Fibroblast of pulmonary artery (primary cell): ENCODE results near the gene RPS16.

Experiments used
- DNase-seq: peaks from one replicate; pipeline ENCODE4 v3.0.0-alpha.2; 2010; ENCODE audit warnings: low read depth
- H3K4me3 ChIP-seq: replicated peaks from 2 replicates; pipeline ENCODE4 v1.5.1; 2011; ENCODE audit warnings: low read depth, mild to moderate bottlenecking, control low read depth, low read length, moderate library complexity
- CTCF ChIP-seq: IDR thresholded peaks from 2 replicates; pipeline ENCODE4 v1.5.1; 2011; ENCODE audit warnings: mild to moderate bottlenecking, control low read depth, low read length, inconsistent platforms; ENCODE audit errors: missing control alignments

RPS16 gene

DNA sequence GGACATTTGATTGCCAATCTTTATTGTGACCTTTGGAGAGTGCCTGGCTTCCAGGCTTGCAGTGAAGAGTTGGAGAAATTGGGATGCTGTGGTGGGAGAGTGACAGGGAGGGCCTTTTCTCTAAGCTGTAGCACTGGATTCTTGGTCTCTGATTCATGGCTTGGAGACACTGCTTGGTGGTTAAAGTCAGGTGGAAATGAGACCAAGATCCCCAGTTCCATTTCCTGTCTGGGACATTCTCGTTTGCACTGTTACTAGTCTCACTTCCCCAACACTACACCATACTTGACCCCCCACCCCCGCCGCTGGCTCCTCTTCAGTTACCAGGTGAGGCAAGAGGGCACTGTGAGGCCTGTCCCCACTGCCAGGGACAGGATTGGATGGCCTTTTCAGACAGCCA lies 12.5 kb upstream of the RPS16 start:
- no peak for DNase-seq
- H3K4me3 ChIP-seq, result no peak overlapping the region
- no peak for TF ChIP-seq CTCF

- no peak for TF ChIP-seq CTCF
- DNase-seq, result no peak
- H3K4me3 ChIP-seq, result peak overlapping the region; percentile 100
These were observed 10.8 kb upstream of the RPS16 start for GRCh38 chr19:39446365-39447084.

GRCh38 chr19:39445196-39446111 lies 9.7 kb upstream of the RPS16 start, which contains the start of gene SUPT5H:
SUPT5H (plus strand) TSS chr19:39445582; CDS start chr19:39445891, 309 bp downstream.
- peak; percentile 99 for DNase-seq
- peak within 1 kb of the TSS; percentile 100 for H3K4me3 ChIP-seq
- no peak for TF ChIP-seq CTCF

- DNase-seq, result no peak
- no peak for TF ChIP-seq CTCF
- H3K4me3 ChIP-seq, result peak overlapping the region; percentile 100
These were observed 8.9 kb upstream of the RPS16 start for GRCh38 chr19:39444598-39445195.

- TF ChIP-seq CTCF, result no peak
- DNase-seq, result peak; percentile 42
- H3K4me3 ChIP-seq, result no peak overlapping the region
These were observed 2.7 kb upstream of the RPS16 start for GRCh38 chr19:39438270-39438934.

DNA sequence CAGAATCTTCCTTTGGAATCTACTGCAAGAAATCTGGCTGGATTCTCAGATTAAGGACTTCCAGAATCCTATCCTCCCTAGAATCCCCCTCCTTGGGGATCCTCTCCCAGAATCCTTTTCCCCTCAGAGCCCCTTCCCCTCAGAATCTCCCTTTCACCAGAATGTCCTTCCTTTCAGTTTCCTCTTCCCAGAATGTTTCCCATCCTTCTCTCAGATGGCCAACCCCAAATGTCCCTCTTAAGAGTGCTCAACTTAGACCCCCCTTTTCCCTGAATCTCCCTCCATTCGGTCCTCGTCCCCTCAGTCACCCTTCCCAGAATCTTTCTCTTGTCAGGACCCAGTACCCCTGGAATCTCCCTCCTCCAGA lies 584 bp upstream of the RPS16 start:
- no peak for DNase-seq
- TF ChIP-seq CTCF, result no peak
- H3K4me3 ChIP-seq, result peak overlapping the region; percentile 94
